IMR-90 (cell line): ENCODE results near the gene SOCS3. TPM values are rescaled to one million over a fixed set of nuclear protein-coding genes. Genes with fewer than 3 reads are reported as not detected.

Experiments
- ATAC-seq: fragments of 200-7000 bp; cut with Tn5 transposase; 2 replicates; pipeline ENCODE4 v1.9.1; 2020; ENCODE audit warnings: low read depth, mild to moderate bottlenecking, moderate library complexity
- BruUV-seq: library from RNA; stranded (reverse); fragments of 400-500 nt; replicated peaks from 2 replicates; lab custom pipeline; 2021; lab: Mats Ljungman, UMichigan
- CTCF ChIA-PET: fragments of 300-600 bp; formaldehyde crosslinking; extraction: SDS; loops from one replicate; lab custom pipeline; 2021; ENCODE audit warnings: antibody characterized with exemption; lab: Yijun Ruan, JAX
- POLR2A ChIA-PET: fragments of 300-600 bp; sonication (Branson Sonifier 250); formaldehyde crosslinking; loops from one replicate; lab custom pipeline; 2022; ENCODE audit warnings: antibody characterized with exemption; ENCODE audit not compliant: unreplicated experiment; lab: Charles Lee
- DNase-seq: peaks from one replicate; pipeline ENCODE4 v3.0.0; 2013
- H2AFZ ChIP-seq: replicated peaks from 2 replicates; pipeline ENCODE3; 2013; ENCODE audit warnings: low read length, mild to moderate bottlenecking; ENCODE audit not compliant: poor library complexity
- H2AK5ac ChIP-seq: 2 replicates; pipeline ENCODE4 v1.6.1; 2013; ENCODE audit warnings: low read depth, low read length, inconsistent platforms
- H2AK9ac ChIP-seq: replicated peaks from 2 replicates; pipeline ENCODE3; 2013; ENCODE audit warnings: mild to moderate bottlenecking, low read depth, low read length, moderate library complexity; ENCODE audit not compliant: poor library complexity
- H2BK120ac ChIP-seq: 2 replicates; pipeline ENCODE4 v1.6.1; 2013; ENCODE audit warnings: low read depth, low read length, inconsistent platforms
- H2BK15ac ChIP-seq: 3 replicates; pipeline ENCODE4 v1.6.1; 2013; ENCODE audit warnings: low read depth, low read length, inconsistent platforms
- H2BK20ac ChIP-seq: 2 replicates; pipeline ENCODE4 v1.6.1; 2013; ENCODE audit warnings: low read depth, mild to moderate bottlenecking, inconsistent platforms, low read length, moderate library complexity
- H2BK5ac ChIP-seq: 2 replicates; pipeline ENCODE4 v1.6.1; 2013; ENCODE audit warnings: mild to moderate bottlenecking, low read depth, low read length, inconsistent platforms; ENCODE audit not compliant: poor library complexity, severe bottlenecking
- H3K14ac ChIP-seq: replicated peaks from 2 replicates; pipeline ENCODE4 v1.6.1; 2013; ENCODE audit warnings: low read depth, low read length, inconsistent platforms
- H3K18ac ChIP-seq: 2 replicates; pipeline ENCODE4 v1.6.1; 2013; ENCODE audit warnings: low read depth, low read length, control low read depth
- H3K23ac ChIP-seq: 2 replicates; pipeline ENCODE4 v1.6.1; 2013; ENCODE audit warnings: low read depth, low read length, inconsistent platforms
- H3K27ac ChIP-seq: 2 replicates; pipeline ENCODE4 v1.5.1; 2013; ENCODE audit warnings: mild to moderate bottlenecking, control low read depth, low read length; ENCODE audit not compliant: insufficient read depth
- H3K27me3 ChIP-seq: 2 replicates; pipeline ENCODE4 v1.6.1; 2013; ENCODE audit warnings: low read length; ENCODE audit not compliant: control insufficient read depth, insufficient read depth
- H3K36me3 ChIP-seq: 2 replicates; pipeline ENCODE4 v1.6.1; 2013; ENCODE audit warnings: low read length, mixed read lengths; ENCODE audit not compliant: control insufficient read depth, insufficient read depth
- H3K4ac ChIP-seq: 2 replicates; pipeline ENCODE4 v1.6.1; 2013; ENCODE audit warnings: low read depth, low read length, inconsistent platforms
- H3K4me1 ChIP-seq: 2 replicates; pipeline ENCODE4 v1.6.1; 2013; ENCODE audit warnings: low read length, mixed read lengths; ENCODE audit not compliant: control insufficient read depth, insufficient read depth
- H3K4me2 ChIP-seq: 2 replicates; pipeline ENCODE4 v1.6.1; 2013; ENCODE audit warnings: low read depth, mild to moderate bottlenecking, control low read depth, low read length, moderate library complexity
- H3K4me3 ChIP-seq: 2 replicates; pipeline ENCODE4 v1.5.1; 2013; ENCODE audit warnings: low read depth, mild to moderate bottlenecking, control low read depth, low read length, moderate library complexity; ENCODE audit not compliant: insufficient read depth
- H3K56ac ChIP-seq: 2 replicates; pipeline ENCODE4 v1.6.1; 2013; ENCODE audit warnings: low read length, inconsistent platforms; ENCODE audit not compliant: insufficient read depth; ENCODE audit errors: extremely low read depth
- H3K79me1 ChIP-seq, 2 experiments: 2 replicates each; pipeline ENCODE4 v1.6.1; 2013; ENCODE audit warnings: low read length in 2 of 2, inconsistent platforms in 1 of 2, low read depth in 1 of 2
- H3K9ac ChIP-seq: 2 replicates; pipeline ENCODE4 v1.6.1; 2013; ENCODE audit warnings: low read depth, low read length, control low read depth
- H3K9me1 ChIP-seq: 2 replicates; pipeline ENCODE4 v1.6.1; 2013; ENCODE audit warnings: low read length, inconsistent platforms; ENCODE audit not compliant: insufficient read depth
- H3K9me3 ChIP-seq: 2 replicates; pipeline ENCODE4 v1.6.1; 2013; ENCODE audit warnings: low read length; ENCODE audit not compliant: control insufficient read depth, insufficient read depth
- H4K20me1 ChIP-seq: 2 replicates; pipeline ENCODE4 v1.6.1; 2013; ENCODE audit warnings: low read length, inconsistent platforms; ENCODE audit not compliant: insufficient read depth
- H4K5ac ChIP-seq: 2 replicates; pipeline ENCODE4 v1.6.1; 2013; ENCODE audit warnings: mild to moderate bottlenecking, low read depth, low read length, control low read depth
- H4K8ac ChIP-seq, 2 experiments: 2 replicates each; pipeline ENCODE4 v1.6.1; 2013; ENCODE audit warnings: low read depth in 2 of 2, low read length in 2 of 2, control low read depth in 1 of 2, inconsistent platforms in 1 of 2
- H4K91ac ChIP-seq: 2 replicates; pipeline ENCODE4 v1.6.1; 2013; ENCODE audit warnings: low read depth, low read length, inconsistent platforms; ENCODE audit not compliant: insufficient read depth
- RCOR1 ChIP-seq: IDR thresholded peaks from 2 replicates; pipeline ENCODE4 v1.6.1; 2012; ENCODE audit warnings: mild to moderate bottlenecking, low read length, improper control_type of control experiment; ENCODE audit not compliant: insufficient replicate concordance
- WGBS, 2 experiments: methylation state at CpG; one replicate each; pipeline versions ENCODE4 v1.1.5 to v1.1.7; 2013; ENCODE audit warnings: missing lambda C conversion rate in 2 of 2; ENCODE audit not compliant: insufficient read length in 1 of 2; ENCODE audit errors: extremely low coverage in 2 of 2; 5-methylcytosine and 5-hydroxymethylcytosine counted together
- dilution Hi-C: fragments of 300-500 bp; cut with HindIII; formaldehyde crosslinking; loops from one replicate; pipeline ENCODE4 v1.14.3; 2018; ENCODE audit warnings: low sequenced_read_pairs; ENCODE audit not compliant: unreplicated experiment
- in situ Hi-C: fragments of 300-500 bp; cut with MboI; formaldehyde crosslinking; loops from 3 replicates; pipeline ENCODE4 v1.14.3; 2019; ENCODE audit warnings: low sequenced_read_pairs, inconsistent platforms, mixed read lengths
- intact Hi-C: fragments of 100-400 bp; cut with micrococcal nuclease; formaldehyde crosslinking; loops from 2 replicates; pipeline ENCODE4 v1.10.0; 2022
- polyA plus RNA-seq, 3 experiments: library from polyadenylated mRNA; depleted of rRNA; stranded (reverse); fragments of >200 nt; gene quantifications; 2 replicates each; pipeline ENCODE4 v1.2.3, GENCODE V29; 2012; ENCODE audit warnings: low replicate concordance in 1 of 3
- total RNA-seq: library from RNA; depleted of rRNA; stranded (reverse); fragments of >200 nt; gene quantifications from 2 replicates; pipeline ENCODE4 v1.2.3, GENCODE V29; 2012

Gene SOCS3
- total and polyA plus RNA-seq, 2 of the 4 experiments (the other 2 are of a cell fraction), result 19.2 to 19.9 TPM

- no peak overlapping the region for H4K8ac ChIP-seq
- no peak overlapping the region for H2BK120ac ChIP-seq
- no peak overlapping the region for H4K91ac ChIP-seq
- H2BK5ac ChIP-seq, result no peak overlapping the region
- in situ Hi-C loops, result no loop called here
- H3K27ac ChIP-seq, result no peak overlapping the region
- POLR2A ChIA-PET, result interaction anchor here (0.6 kb wide), 1 partner anchor 62 kb away, joined by 14 read pairs; no protein-coding TSS in a partner anchor
- H2AK9ac ChIP-seq, result no peak overlapping the region
- no peak overlapping the region for H3K23ac ChIP-seq
- H2BK15ac ChIP-seq, result no peak overlapping the region
- H3K36me3 ChIP-seq, result no peaks in the 10 kb centered on the region
- no peak overlapping the region for H2AK5ac ChIP-seq
- H3K9me1 ChIP-seq, result no peaks in the 10 kb centered on the region; the same call in 1 of the 2 replicates
- dilution Hi-C loops, result no loop called here
- no peaks in the 10 kb centered on the region for H3K27me3 ChIP-seq
- H3K18ac ChIP-seq, result no peak overlapping the region
- DNase-seq (no peak), ATAC-seq (peak; percentile 22; the same call in 1 of the 2 replicates)
- CTCF ChIA-PET, result interaction anchor here (0.6 kb wide), 1 partner anchor 9 kb away, joined by 3 read pairs; no protein-coding TSS in a partner anchor
- H3K4me3 ChIP-seq, result no peak overlapping the region
- H3K4me2 ChIP-seq, result no peak overlapping the region
- no peak overlapping the region for H3K9ac ChIP-seq
- H2BK20ac ChIP-seq, result no peak overlapping the region
- no peak overlapping the region for H3K4ac ChIP-seq
- WGBS, 2 experiments, result 85% methylated on average over 5 of the region's 13 CpGs; no CpG with 5 or more reads in 1 of the 2 experiments
- H4K5ac ChIP-seq, result no peak overlapping the region
- no peak overlapping the region for H3K56ac ChIP-seq
- BruUV-seq, result no TSS peak
- peaks cover 8% of the 10 kb centered on the region for H3K9me3 ChIP-seq
- no peak overlapping the region for H3K14ac ChIP-seq
- no peak overlapping the region for H2AFZ ChIP-seq
- H4K20me1 ChIP-seq, result no peaks in the 10 kb centered on the region
- TF ChIP-seq RCOR1, result no peak
- H3K4me1 ChIP-seq, result no peaks in the 10 kb centered on the region
- no peaks in the 10 kb centered on the region for H3K79me1 ChIP-seq
- intact Hi-C loops, result no loop called here
Measured at GRCh38 chr17:78307887-78308638, 51.8 kb downstream of the SOCS3 start.
